AG09319 (cell line): ENCODE measurements around the gene PEX26.

Source experiments
- DNase-seq: peaks from one replicate; pipeline ENCODE4 v3.0.0-alpha.2; 2010; ENCODE audit warnings: low read depth; ENCODE audit errors: extremely low read depth
- TF ChIP-seq, protein P1 (sequence below): IDR thresholded peaks from 2 replicates; pipeline ENCODE4 v1.5.1; 2011; ENCODE audit warnings: low read depth, mild to moderate bottlenecking, inconsistent platforms, low read length, moderate library complexity

The PEX26 gene

GRCh38 chr22:18109410-18110193 lies 31.8 kb downstream of the PEX26 start:
- TF ChIP-seq, protein P1, sequence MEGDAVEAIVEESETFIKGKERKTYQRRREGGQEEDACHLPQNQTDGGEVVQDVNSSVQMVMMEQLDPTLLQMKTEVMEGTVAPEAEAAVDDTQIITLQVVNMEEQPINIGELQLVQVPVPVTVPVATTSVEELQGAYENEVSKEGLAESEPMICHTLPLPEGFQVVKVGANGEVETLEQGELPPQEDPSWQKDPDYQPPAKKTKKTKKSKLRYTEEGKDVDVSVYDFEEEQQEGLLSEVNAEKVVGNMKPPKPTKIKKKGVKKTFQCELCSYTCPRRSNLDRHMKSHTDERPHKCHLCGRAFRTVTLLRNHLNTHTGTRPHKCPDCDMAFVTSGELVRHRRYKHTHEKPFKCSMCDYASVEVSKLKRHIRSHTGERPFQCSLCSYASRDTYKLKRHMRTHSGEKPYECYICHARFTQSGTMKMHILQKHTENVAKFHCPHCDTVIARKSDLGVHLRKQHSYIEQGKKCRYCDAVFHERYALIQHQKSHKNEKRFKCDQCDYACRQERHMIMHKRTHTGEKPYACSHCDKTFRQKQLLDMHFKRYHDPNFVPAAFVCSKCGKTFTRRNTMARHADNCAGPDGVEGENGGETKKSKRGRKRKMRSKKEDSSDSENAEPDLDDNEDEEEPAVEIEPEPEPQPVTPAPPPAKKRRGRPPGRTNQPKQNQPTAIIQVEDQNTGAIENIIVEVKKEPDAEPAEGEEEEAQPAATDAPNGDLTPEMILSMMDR, result no peak
- DNase-seq, result no peak

DNA sequence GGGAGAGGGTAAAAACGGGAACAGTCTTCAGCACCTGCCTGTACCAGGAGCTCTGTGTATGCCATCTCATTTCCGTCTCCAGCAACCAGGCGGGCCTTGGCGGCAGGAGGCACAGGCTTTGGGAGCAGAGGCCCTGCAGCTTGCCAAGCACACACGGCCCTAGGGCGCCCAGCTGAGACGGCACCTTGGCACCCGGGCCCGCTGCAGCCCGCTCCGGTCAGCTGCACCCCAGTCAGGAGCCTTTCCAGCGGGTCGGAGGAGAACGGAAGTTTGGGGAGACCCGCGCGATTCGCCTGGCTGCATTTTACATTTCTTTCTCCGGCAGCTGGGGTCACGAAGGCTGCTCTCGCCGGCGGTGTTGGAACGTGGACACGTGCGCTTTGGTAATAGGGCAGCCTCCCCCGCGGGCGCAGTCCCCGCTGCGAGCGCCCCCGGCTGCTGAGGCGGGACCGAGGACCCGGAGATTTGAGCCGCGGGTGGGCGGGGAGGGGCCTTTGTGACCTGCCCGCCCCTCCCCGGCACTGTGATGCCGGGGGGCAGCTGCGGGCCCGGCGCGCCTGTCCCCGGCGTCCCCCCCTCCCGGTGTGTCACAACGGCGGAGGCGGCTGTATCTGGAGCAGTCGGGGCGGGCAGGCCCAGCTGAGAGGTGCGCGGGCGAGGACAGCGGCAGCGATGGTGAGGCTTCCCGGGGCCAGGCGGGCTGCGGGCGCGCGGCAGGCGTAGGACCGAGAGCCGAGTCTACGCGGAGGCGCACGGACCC lies 32.6 kb downstream of the PEX26 start, which contains the start of gene TUBA8:
TUBA8 (plus strand) TSS at position 616 of the 760 bp plus-strand sequence; CDS start at position 673, 57 bp downstream.
- no peak for DNase-seq
- TF ChIP-seq, protein P1, result no peak

DNA sequence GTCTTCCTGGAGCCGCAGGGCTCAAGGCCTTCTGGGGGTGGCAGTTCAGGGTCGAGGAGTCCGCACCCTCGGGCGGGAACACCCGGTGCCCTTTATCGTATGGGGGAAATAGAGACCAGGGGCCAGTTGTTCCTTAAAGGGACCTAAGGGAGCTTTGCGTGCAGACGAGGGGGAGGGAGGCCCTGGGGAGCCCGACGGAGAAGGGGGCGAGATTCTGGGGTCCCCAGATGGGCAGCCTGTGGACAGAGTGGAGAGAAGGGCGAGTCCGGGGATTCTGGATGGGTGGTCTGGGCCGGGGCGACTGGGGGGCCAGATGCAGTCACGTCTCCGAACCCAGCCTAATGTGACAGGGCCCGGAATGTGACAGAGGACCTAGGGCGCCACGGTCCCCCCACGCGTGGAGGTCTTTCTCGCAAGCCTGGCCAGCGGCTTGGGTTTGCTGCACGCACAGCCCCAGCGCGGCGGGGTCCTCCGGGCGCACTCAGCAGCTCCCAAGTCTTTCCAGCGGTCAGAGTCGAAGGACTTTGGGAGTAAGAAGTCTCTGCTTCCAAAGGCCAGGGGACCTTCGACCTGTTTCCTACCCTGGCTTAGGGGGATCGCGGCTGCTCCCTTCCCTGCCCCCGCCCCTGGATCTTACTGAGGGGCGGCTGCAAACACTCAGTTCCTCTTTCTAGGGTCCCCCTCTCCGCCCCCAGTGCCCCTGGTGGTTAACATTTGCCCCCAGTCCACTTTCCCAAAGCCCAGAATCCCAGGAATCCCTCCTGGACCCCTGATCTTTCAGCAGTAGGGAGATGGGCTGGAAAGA lies 33.4 kb downstream of the PEX26 start:
- TF ChIP-seq, protein P1, result no peak
- no peak for DNase-seq

DNA sequence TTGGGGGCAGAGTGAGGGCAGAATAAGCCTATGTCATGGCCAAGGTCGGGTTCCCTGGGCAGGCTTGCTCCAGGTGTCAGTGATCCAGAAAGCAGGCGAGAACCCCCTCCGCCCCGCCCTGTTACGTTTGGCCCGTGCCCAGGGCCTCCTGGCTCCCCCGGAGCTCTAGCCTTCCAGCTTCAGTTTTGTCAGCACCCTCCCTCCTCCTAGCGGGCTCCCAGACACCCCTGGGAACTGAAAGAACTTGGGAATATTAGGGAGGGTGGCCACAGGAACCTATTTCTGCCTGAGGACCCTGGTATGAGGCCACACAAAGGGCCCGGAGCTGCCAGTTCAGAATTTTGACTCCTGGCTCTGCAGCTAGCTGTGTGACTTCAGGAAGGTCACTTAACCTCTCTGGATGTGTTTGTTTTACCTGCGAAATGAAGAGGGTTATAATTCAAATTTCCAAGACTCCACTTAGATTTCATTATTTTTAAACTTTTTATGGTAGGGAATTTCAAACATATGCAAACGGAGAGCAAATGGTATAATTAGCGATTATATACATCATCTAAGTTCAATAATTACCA lies 34.1 kb downstream of the PEX26 start:
- DNase-seq, result no peak
- TF ChIP-seq, protein P1, result no peak

- TF ChIP-seq, protein P1, result no peak
- DNase-seq, result no peak
These were observed 34.6 kb downstream of the PEX26 start for GRCh38 chr22:18112440-18112839.

DNA sequence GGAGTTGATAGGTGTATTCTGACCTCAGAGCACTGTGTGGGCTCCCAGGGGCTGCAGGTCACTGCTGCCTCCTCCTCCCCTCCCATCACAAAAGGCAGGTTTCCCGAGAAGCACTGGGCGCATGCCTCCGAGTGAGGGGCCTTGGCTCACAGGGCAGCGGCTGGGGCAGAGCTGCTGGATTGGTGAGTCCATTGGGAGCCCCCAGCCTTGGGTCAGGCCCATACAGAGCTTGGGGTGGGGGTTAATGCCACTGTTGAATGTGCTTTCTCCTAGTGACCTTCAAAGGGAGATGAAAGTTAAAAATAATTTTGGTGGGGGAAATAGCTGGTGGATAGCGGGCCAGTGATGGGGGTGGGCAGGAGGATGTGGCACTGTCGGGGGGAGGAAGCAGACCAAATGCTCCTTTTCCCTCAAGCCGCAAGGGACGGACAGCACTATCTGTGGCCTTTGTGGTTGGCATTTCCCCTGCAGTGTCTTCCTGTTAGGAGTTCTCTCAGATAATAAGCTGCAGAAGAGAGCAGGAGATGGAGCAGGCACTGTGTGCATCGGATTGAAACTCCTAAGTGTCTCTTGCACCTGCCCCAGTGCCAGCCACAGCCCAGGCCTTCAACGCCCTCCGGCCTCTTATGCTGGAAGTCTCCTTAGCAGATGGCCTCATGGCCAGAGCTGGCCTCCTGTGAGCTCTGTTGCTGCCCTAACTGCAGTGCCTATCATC lies 36.0 kb downstream of the PEX26 start:
- TF ChIP-seq, protein P1, result no peak
- DNase-seq, result no peak
